Ureter (tissue), 1 donor: ENCODE measurements around the gene MOB3C. TPM values are rescaled to one million over a fixed set of nuclear protein-coding genes. Genes with fewer than 3 reads are reported as not detected.

Experiments used
- DNase-seq: peaks from one replicate; pipeline ENCODE4 v3.0.0-alpha.2; 2020; ENCODE audit warnings: low spot score
- total RNA-seq: library from RNA; stranded (reverse); gene quantifications from one replicate; pipeline ENCODE4 v1.2.4, GENCODE V29; 2023
- donor health status: DM: yes; HTN: yes; CAD: no.

MOB3C gene
- total RNA-seq, 1 donor from 2014 or later: 27.9 TPM

DNA sequence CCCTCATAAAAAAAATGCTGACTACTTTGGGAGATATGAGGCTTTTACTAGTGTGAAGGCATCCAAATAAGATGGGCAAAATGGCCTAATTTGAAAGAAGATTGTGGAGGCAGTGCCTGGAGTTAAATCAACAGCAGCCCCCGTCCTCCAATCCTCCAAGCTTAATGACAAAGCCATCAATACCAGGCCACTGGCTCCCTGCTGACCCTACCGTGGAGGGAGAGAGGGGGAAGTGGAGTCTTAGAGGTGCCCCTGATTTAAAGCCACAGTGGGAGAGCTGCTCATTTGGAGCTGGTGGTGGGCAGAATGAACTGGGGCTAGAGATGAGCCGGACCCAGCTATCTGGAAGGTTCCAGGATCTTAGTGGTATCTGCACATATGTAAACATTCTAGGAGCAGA lies 40.8 kb downstream of the MOB3C start:
- no peak for DNase-seq

GRCh38 chr1:46575300-46575699 lies 41.3 kb downstream of the MOB3C start:
- no peak for DNase-seq

- no peak for DNase-seq
Observed at GRCh38 chr1:46571691-46572225, 44.9 kb downstream of the MOB3C start.

- DNase-seq: no peak
Observed at GRCh38 chr1:46569884-46570725, 46.5 kb downstream of the MOB3C start.

GRCh38 chr1:46569116-46569515 lies 47.5 kb downstream of the MOB3C start:
- no peak for DNase-seq

- no peak for DNase-seq
Observed at GRCh38 chr1:46568461-46568891, 48.1 kb downstream of the MOB3C start.

DNA sequence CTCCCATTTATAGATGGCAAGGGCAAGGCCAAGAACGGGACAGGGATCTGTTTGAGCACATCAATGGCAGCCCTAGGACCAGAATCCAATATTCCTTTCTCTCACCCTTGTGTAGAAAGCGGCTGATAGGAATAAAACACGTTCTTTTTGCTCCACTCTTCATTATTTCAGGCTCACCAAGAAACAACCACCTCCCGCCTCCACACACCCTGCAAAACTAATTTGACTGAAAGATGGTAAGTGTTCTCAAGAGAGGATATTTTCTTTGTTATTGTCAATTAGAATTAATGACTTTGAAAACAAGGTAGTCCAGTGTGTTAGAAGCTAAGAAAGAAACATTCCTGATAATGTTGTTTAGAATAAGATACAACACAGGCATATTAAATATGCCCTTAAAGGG lies 53.3 kb downstream of the MOB3C start:
- no peak for DNase-seq

DNA sequence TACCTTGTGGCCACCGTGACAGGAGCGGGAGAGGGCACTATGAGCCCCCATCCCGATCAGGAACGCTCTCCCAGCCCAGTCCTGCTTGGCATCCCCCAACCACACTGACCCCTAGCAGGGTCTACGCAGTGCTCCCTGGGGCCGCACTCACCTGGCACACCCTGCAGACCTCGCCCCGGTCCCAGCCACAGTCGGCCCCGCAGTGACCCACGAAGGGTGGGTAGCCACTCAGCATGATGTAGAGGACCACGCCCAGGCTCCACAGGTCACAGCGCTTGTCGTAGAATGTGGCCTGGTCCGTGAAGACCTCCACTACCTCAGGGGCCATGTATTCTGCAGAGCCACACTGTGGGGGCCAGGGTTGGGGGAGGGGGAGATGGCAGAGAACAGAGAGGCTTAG lies 54.1 kb downstream of the MOB3C start:
- DNase-seq: no peak

GRCh38 chr1:46558966-46559365 lies 57.6 kb downstream of the MOB3C start:
- no peak for DNase-seq

DNA sequence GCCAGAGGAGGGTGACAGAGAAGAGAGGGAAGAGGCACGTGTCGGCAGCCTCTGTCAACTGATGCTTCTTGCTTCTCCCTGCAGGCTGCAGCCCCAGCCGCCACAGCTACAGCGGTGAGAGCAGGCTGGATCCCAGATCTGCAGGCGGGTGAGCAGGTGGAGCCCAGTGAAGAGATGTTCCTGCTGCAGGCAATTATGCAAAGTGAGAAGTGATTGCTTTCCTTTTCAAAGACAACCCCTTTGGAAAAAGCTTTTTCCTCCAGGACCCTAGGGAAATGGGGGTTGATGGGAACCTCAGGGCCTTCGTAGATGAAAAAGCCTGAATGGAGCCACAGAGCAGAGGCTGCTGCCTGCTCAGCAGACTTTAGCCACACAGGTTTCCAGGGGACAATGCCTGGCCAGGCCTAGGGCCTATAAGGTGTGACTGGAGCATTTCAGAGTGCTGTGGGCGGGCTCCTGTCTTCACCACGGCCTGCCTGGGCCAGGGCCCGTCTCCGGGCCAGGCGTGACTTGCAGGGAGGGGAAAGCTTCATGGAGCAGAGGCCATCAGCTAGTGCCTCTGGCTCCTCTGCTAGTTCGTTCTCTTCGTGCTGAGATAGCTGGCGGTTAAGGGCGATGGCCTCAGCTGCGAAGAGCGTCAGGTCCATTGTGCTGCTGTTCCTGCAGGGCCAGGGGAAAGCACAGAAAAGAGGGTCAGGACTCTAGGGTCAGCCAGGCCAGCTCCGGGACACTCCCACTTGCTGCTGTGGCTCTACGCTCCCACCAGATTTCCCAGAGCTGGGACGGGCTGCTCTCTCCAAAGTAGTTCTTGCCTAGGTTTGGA lies 58.3 kb downstream of the MOB3C start:
- DNase-seq: no peak

Other genes starting within 250 kb of the MOB3C start
- gene FAAH, start 222.5 kb downstream of the MOB3C start, total RNA-seq: 62.9 TPM
- gene DMBX1, start 127.0 kb downstream of the MOB3C start, total RNA-seq: not detected
- gene KNCN, start 65.2 kb downstream of the MOB3C start, total RNA-seq: not detected
- 66.9 TPM for gene MKNK1, start 12.5 kb downstream of the MOB3C start, total RNA-seq
- gene ATPAF1, start 51.6 kb upstream of the MOB3C start, total RNA-seq: 42.5 TPM
- gene TEX38, start 55.0 kb upstream of the MOB3C start, total RNA-seq: 0.39 TPM
- gene EFCAB14, start 102.3 kb upstream of the MOB3C start, total RNA-seq: 196 TPM
- gene CYP4B1, start 182.2 kb upstream of the MOB3C start, total RNA-seq: 358 TPM